Hepatocyte (in vitro differentiated cells): ENCODE data around the gene SRPK1. TPM values are rescaled to one million over a fixed set of nuclear protein-coding genes. Genes with fewer than 3 reads are reported as not detected.
A peak's percentile ranks its signal among the peaks of the same experiment; 100 is the strongest.

Experiments used
- DNase-seq: peaks from one replicate; pipeline ENCODE4 v3.0.0-alpha.2; 2016; ENCODE audit warnings: low spot score
- H2AFZ ChIP-seq: fragments of 200-600 bp; sonication (generic); 2 replicates; pipeline ENCODE4 v1.6.0; 2016; ENCODE audit warnings: antibody characterized with exemption, mild to moderate bottlenecking
- H3K27ac ChIP-seq: fragments of 200-600 bp; sonication (generic); 2 replicates; pipeline ENCODE4 v1.5.1; 2016; ENCODE audit warnings: mild to moderate bottlenecking
- H3K27me3 ChIP-seq: fragments of 200-600 bp; sonication (generic); 2 replicates; pipeline ENCODE4 v1.6.1; 2016
- H3K36me3 ChIP-seq: fragments of 200-600 bp; sonication (generic); replicated peaks from 2 replicates; pipeline ENCODE4 v1.5.1; 2016; ENCODE audit warnings: low read depth; ENCODE audit not compliant: insufficient read depth
- H3K4me1 ChIP-seq: fragments of 200-600 bp; sonication (generic); 2 replicates; pipeline ENCODE4 v1.5.1; 2016; ENCODE audit warnings: mild to moderate bottlenecking, moderate library complexity; ENCODE audit not compliant: insufficient read depth
- H3K4me2 ChIP-seq: fragments of 200-600 bp; sonication (generic); 2 replicates; pipeline ENCODE4 v1.6.0; 2016
- H3K4me3 ChIP-seq: fragments of 200-600 bp; sonication (generic); 2 replicates; pipeline ENCODE4 v1.5.1; 2016; ENCODE audit warnings: mild to moderate bottlenecking
- H3K79me2 ChIP-seq: fragments of 200-600 bp; sonication (generic); 2 replicates; pipeline ENCODE4 v1.6.0; 2017; ENCODE audit warnings: mild to moderate bottlenecking
- H3K9me2 ChIP-seq: fragments of 200-600 bp; sonication (generic); replicated peaks from 2 replicates; pipeline ENCODE4 v1.6.0; 2017; ENCODE audit warnings: mild to moderate bottlenecking; ENCODE audit not compliant: insufficient read depth
- H3K9me3 ChIP-seq: fragments of 200-600 bp; sonication (generic); 2 replicates; pipeline ENCODE4 v1.5.1; 2016; ENCODE audit warnings: low read depth, mild to moderate bottlenecking
- H4K20me1 ChIP-seq: fragments of 200-600 bp; sonication (generic); 2 replicates; pipeline ENCODE4 v1.6.0; 2016; ENCODE audit warnings: mild to moderate bottlenecking; ENCODE audit not compliant: insufficient read depth, poor library complexity, severe bottlenecking
- EZH2 ChIP-seq: fragments of 200-600 bp; sonication (generic); IDR thresholded peaks from 2 replicates; pipeline ENCODE4 v1.6.1; 2016; ENCODE audit warnings: antibody characterized with exemption, mild to moderate bottlenecking, borderline replicate concordance
- EZH2phosphoT487 ChIP-seq: fragments of 200-600 bp; sonication (generic); IDR thresholded peaks from one replicate; pipeline ENCODE4 v1.6.1; 2018; ENCODE audit warnings: antibody characterized with exemption, mild to moderate bottlenecking, low read depth, moderate library complexity; ENCODE audit not compliant: unreplicated experiment, severe bottlenecking
- WGBS: methylation state at CpG from one replicate; pipeline ENCODE4 v1.1.6; 2016; ENCODE audit warnings: low lambda C conversion rate; ENCODE audit errors: missing lambda C conversion rate; 5-methylcytosine and 5-hydroxymethylcytosine counted together
- polyA plus RNA-seq: library from polyadenylated mRNA; unstranded; fragments of >200 nt; fragmentation: Nextera tagmentation; extraction: Ambion mirVana; gene quantifications from 2 replicates; pipeline ENCODE4 v1.2.1, GENCODE V29; 2016
- total RNA-seq: library from RNA; depleted of rRNA; stranded (reverse); fragments of >200 nt; gene quantifications from 2 replicates; pipeline ENCODE4 v1.2.3, GENCODE V29; 2014
- TF ChIP-seq, protein P1 (sequence below): fragments of 200-600 bp; sonication (generic); IDR thresholded peaks from 2 replicates; pipeline ENCODE4 v1.5.1; 2016; ENCODE audit warnings: antibody characterized with exemption, mild to moderate bottlenecking; ENCODE audit not compliant: poor library complexity

The SRPK1 gene
- total and polyA plus RNA-seq, 2 experiments from 2014 or later: 39.3 to 63.9 TPM

GRCh38 chr6:35897486-35897885, 23.4 kb downstream of the SRPK1 start:
- Histone ChIP-seq H2AFZ (no peak overlapping the region), H3K9me2 (no peaks in the 10 kb centered on the region), H3K4me3 (no peak overlapping the region), H3K4me2 (no peak overlapping the region), H3K36me3 (no peaks in the 10 kb centered on the region), H3K9me3 (no peaks in the 10 kb centered on the region), H3K27me3 (no peaks in the 10 kb centered on the region), H3K79me2 (peaks cover 98% of the 10 kb centered on the region), H3K27ac (no peak overlapping the region), H3K4me1 (no peaks in the 10 kb centered on the region), H4K20me1 (no peaks in the 10 kb centered on the region)
- 96% methylated on average over 4 of the region's 4 CpGs for WGBS
- no peak for DNase-seq
- TF ChIP-seq, protein P1, sequence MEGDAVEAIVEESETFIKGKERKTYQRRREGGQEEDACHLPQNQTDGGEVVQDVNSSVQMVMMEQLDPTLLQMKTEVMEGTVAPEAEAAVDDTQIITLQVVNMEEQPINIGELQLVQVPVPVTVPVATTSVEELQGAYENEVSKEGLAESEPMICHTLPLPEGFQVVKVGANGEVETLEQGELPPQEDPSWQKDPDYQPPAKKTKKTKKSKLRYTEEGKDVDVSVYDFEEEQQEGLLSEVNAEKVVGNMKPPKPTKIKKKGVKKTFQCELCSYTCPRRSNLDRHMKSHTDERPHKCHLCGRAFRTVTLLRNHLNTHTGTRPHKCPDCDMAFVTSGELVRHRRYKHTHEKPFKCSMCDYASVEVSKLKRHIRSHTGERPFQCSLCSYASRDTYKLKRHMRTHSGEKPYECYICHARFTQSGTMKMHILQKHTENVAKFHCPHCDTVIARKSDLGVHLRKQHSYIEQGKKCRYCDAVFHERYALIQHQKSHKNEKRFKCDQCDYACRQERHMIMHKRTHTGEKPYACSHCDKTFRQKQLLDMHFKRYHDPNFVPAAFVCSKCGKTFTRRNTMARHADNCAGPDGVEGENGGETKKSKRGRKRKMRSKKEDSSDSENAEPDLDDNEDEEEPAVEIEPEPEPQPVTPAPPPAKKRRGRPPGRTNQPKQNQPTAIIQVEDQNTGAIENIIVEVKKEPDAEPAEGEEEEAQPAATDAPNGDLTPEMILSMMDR: no peak
- TF ChIP-seq EZH2phosphoT487: no peak
- no peak for TF ChIP-seq EZH2

- H2AFZ ChIP-seq: no peak overlapping the region
- no peaks in the 10 kb centered on the region for H3K9me2 ChIP-seq
- no peak overlapping the region for H3K27ac ChIP-seq
- peaks cover 98% of the 10 kb centered on the region for H3K79me2 ChIP-seq
- no peak overlapping the region for H3K4me2 ChIP-seq
- DNase-seq: no peak
- H3K4me1 ChIP-seq: no peaks in the 10 kb centered on the region
- H3K36me3 ChIP-seq: no peaks in the 10 kb centered on the region
- H3K9me3 ChIP-seq: no peaks in the 10 kb centered on the region
- H4K20me1 ChIP-seq: no peaks in the 10 kb centered on the region
- TF ChIP-seq, protein P1: no peak
- TF ChIP-seq EZH2 (no peak), EZH2phosphoT487 (no peak)
- WGBS: 95% methylated on average over 3 of the region's 3 CpGs
- no peaks in the 10 kb centered on the region for H3K27me3 ChIP-seq
- no peak overlapping the region for H3K4me3 ChIP-seq
These were observed 23.9 kb downstream of the SRPK1 start for GRCh38 chr6:35897036-35897435.

GRCh38 chr6:35896228-35896627, 24.7 kb downstream of the SRPK1 start:
- no peak for TF ChIP-seq EZH2phosphoT487
- TF ChIP-seq, protein P1: no peak
- TF ChIP-seq EZH2: no peak
- H3K9me3 ChIP-seq: no peaks in the 10 kb centered on the region
- 100% methylated on average over 1 of the region's 1 CpG for WGBS
- H3K4me1 ChIP-seq: no peaks in the 10 kb centered on the region
- H4K20me1 ChIP-seq: no peaks in the 10 kb centered on the region
- DNase-seq: no peak
- H3K9me2 ChIP-seq: no peaks in the 10 kb centered on the region
- peaks cover 97% of the 10 kb centered on the region for H3K79me2 ChIP-seq
- H3K4me3 ChIP-seq: no peak overlapping the region
- no peak overlapping the region for H3K27ac ChIP-seq
- H3K4me2 ChIP-seq: no peak overlapping the region
- no peaks in the 10 kb centered on the region for H3K36me3 ChIP-seq
- no peaks in the 10 kb centered on the region for H3K27me3 ChIP-seq
- H2AFZ ChIP-seq: no peak overlapping the region

DNA sequence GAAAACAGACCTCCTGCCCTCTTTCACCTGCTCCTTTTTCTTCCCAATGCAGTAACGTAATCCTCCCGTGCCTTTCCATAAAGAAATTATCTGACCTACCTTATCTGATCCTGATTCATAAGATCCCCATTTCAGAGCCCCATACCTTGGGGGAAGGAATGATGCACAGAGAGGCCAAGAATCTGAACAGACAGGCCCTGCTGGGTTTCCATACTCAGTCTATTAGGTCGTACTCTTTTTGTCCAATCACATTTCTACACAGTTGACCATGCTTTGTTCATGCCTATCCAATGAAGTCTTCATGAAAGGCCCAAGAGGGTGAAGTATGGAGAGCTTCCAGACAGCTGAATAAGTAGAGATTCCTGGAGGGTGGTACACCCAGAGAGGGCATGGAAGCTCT, 25.3 kb downstream of the SRPK1 start:
- WGBS: 64% methylated on average over 3 of the region's 3 CpGs
- Histone ChIP-seq H2AFZ (no peak overlapping the region), H3K79me2 (peaks cover 96% of the 10 kb centered on the region)

More for the DNA sequence above, 25.3 kb downstream of the SRPK1 start:
- TF ChIP-seq, protein P1: no peak
- TF ChIP-seq EZH2phosphoT487: no peak
- TF ChIP-seq EZH2: no peak
- Histone ChIP-seq H3K27me3 (no peaks in the 10 kb centered on the region), H3K9me3 (no peaks in the 10 kb centered on the region), H3K4me1 (no peaks in the 10 kb centered on the region), H3K4me2 (no peak overlapping the region), H3K27ac (no peak overlapping the region), H3K4me3 (no peak overlapping the region), H3K36me3 (no peaks in the 10 kb centered on the region), H3K9me2 (no peaks in the 10 kb centered on the region), H4K20me1 (no peaks in the 10 kb centered on the region)
- peak; percentile 3 for DNase-seq
